HG03103 (cell line): ENCODE measurements around the gene CLPX.
"Not testable (repeated sequence)": the region's sequence is repeated elsewhere in the genome, so short reads cannot be mapped to it uniquely, and the experiment has no call there.

ENCODE experiments used
- ATAC-seq: cut with Tn5 transposase; IDR thresholded peaks from one replicate; pipeline ENCODE4 v1.9.1; 2021; ENCODE audit warnings: low read depth; ENCODE audit not compliant: unreplicated experiment

The CLPX gene

DNA sequence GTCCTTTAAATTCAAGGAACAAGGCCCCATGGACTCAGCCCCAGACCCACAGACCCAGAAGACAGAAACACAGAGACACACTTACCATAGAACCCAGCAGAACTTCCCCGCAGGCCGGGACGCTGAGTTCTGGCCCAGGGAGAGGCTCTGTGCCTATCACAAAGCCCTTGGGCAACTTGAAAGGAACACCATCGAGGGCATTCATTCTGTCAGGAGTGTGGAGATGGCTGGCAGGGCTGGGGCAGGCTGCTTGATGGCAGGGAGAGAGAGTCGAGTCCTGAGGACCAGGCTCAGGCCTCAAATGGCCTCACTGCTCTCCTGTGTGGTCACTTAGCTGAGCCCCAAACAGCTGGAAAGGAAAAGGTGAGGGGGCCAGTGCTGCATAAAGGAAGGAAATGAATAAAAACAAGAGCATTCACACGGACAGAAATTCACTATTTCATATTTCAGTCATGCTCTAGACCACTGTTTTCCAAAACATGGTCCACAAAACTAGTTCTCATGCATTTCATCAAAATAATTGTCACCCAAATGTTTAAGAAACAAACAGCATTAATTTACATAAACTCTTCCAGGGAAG lies 79.0 kb downstream of the CLPX start:
- no peak for ATAC-seq

DNA sequence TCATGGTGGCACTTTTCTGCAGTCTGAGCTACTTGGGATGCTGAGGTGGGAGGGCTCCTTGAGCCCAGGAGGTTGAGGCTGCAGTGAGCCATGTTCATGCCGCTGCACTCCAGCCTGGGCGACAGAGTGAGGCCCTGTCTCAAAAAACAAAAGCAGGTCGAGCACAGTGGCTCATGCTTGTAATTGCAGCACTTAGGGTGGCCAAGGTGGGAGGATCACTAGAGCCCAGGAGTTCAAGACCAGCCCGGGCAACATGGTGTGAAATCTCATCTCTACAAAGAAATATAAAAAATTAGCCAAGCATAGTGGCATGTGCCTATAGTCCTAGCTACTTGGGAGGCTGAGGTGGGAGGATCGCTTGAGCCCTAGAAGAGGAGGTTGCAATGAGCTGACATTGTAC lies 80.1 kb downstream of the CLPX start:
- ATAC-seq, result no peak

DNA sequence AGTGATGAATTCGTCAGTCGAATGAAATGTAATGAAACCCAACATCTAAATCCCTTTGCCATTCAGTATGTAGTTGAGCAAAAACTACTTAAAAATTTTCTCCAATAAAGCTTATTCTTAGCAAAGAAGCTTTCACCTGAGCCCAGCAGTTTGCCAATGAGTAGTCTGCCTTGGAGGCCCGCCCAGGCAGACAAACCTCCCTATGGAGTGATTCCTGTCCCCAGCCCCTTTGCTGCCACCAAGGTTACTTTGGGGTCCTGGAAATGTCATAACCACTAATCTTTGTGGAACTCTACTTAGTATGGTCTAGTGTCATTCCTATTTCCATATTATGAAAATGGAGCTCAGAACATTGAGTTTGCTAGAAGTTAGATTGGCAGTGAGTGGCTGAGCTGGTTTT lies 82.2 kb downstream of the CLPX start:
- ATAC-seq, result no peak

DNA sequence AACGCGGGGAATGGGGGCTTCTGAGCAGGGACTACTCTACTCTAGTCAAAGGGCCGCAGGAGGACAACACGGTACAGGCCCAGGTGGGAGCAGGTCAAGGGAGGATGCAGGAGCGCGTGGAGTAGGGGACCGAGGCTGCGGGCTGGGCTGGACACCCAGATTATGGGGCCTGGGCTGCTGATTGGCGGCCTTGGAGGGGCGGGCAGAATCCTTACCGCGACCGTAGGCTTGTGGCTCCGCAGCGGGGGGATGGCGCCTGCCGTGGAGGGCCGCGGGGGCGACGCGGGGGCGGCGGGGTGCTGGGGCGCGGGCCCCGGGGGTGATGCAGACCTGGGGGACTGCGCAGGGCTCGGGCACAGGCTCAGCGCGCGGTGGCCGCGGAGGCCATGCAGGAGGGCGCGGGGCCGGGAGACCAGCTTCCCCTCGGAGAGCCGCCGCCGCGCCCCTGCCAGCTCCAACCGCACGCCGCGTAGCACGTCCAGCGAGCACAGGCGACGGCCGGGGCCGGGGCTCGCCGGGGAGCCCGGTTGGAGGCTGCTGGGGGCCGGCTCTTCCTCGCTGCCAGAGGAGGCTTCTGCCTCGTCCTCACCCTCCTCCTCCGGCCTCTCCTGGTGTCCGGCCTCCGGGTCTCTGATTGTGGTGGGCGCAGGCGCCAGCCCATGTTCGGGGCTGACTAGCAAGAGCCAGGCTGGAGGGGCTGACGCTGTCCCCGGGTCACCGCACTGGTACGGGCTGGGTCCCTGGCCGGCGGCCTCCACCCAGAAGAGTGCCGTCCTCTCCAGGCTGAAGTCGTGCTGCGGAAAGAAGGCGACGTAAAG lies 83.0 kb downstream of the CLPX start:
- no peak for ATAC-seq

DNA sequence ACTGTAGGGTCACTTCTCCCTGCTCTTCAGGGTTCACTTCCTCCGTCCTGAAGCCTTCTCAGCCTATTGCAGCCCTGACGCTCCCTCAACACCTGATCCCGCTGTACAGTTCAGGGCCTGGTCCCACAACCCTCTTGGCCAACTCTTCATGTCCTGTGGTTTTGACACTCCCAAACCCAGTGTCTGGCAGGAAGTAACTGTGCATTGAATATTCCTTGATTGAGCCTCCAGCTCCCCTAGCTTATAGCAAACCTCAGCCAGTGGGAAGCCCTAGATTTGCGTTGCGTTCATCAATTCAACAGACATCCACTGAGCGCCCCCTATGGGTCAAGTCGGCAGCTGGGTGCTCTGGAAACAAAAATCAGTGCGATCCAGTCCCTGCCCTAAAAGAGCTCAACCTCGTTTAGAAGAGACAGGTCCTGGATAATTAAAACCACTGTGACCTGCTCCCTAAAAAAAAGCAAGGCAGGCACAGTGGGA lies 83.7 kb downstream of the CLPX start:
- ATAC-seq, result no peak

DNA sequence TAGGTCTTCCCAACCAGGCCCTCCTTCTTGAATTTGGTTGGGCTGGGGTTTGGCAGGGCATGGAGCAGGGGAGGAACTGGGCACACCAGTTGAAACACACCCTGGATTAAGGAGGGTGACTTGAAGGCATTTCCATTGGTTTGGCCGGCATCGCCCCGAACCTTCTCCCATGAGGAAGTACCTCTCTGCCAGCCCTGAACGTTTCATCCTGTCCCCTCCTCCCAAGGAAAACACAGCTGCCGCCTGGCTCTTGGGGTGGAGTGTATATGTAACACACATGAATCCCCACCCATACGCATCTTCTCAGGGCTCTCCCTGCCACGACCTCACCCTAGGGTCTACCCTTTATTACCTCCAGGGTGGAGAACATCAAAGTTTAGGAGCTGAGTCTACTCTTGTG lies 84.7 kb downstream of the CLPX start:
- no peak for ATAC-seq

DNA sequence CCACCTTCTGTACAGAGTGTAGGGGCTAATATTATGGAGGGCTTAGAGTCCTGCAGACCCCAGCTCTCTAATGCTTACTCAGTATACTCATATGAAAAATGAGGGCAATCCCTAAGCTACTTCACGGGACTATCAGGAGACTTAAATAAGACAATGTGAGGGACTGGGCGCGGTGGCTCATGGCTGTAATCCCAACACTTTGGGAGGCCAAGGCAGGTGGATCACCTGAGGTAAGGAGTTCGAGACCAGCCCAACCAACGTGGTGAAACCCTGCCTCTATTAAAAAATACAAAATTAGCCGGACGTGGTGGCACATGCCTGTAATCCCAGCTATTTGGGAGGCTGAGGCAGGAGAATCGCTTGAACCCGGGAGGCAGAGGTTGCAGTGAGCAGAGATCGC lies 85.3 kb downstream of the CLPX start:
- not testable (repeated sequence) for ATAC-seq

DNA sequence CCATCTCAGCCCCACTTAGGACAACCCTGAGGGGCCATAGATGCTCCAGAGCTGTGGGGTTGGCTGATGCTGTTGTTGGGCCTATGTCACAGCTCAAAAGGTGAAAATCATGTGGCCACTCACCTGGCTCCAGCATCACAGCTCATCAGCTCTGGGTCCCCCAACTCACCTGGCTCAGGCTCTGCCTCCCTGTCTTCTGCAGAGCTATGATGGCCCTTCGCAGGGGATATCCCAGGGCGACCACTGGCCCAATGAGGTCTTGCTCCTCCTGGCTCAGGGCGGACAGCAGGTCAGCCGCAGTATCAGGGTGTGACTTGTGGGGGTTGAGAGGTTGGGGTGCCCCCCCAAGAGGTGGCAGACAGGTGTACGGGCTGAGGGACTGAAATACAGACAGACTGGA lies 85.8 kb downstream of the CLPX start:
- ATAC-seq, result no peak
